Measurements from ENCODE around the gene SURF4.

DNA sequence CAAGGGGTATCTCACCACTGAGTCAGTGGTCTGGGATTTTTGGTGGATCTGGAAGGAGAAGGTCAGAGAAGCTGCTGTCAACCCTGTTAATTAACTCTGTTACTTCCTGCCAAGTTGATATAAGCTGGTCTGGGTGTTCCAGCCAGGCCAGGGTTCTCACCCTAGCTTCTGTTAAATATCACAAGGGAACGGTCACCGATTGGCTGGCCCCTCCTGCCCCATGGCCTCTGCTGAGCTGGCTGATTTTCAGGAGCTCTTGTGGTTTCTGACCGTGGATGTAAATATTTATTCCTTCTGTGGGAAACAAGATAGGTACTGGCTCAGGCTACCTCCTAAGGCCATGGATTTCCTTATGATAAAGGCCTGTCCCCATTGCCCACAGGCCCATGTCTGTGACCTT is 47.4 kb upstream of the SURF4 start:
- TF ChIP-seq, protein P1, sequence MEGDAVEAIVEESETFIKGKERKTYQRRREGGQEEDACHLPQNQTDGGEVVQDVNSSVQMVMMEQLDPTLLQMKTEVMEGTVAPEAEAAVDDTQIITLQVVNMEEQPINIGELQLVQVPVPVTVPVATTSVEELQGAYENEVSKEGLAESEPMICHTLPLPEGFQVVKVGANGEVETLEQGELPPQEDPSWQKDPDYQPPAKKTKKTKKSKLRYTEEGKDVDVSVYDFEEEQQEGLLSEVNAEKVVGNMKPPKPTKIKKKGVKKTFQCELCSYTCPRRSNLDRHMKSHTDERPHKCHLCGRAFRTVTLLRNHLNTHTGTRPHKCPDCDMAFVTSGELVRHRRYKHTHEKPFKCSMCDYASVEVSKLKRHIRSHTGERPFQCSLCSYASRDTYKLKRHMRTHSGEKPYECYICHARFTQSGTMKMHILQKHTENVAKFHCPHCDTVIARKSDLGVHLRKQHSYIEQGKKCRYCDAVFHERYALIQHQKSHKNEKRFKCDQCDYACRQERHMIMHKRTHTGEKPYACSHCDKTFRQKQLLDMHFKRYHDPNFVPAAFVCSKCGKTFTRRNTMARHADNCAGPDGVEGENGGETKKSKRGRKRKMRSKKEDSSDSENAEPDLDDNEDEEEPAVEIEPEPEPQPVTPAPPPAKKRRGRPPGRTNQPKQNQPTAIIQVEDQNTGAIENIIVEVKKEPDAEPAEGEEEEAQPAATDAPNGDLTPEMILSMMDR (IDR thresholded peaks at IDR 0.05), result no peak
- TF ChIP-seq POLR2A (IDR thresholded peaks at IDR 0.05), result no peak
